GM19463 (cell line): ENCODE results near the gene TLE6.
"Not testable (repeated sequence)": the region's sequence is repeated elsewhere in the genome, so short reads cannot be mapped to it uniquely, and the experiment has no call there.

Experiments used
- ATAC-seq: cut with Tn5 transposase; IDR thresholded peaks from one replicate; pipeline ENCODE4 v1.9.1; 2021; ENCODE audit warnings: mild to moderate bottlenecking, moderate library complexity; ENCODE audit not compliant: unreplicated experiment

The TLE6 gene

GRCh38 chr19:2977001-2977745 is at the start of gene TLE6:
Gene TLE6, plus strand, starts transcription at chr19:2977564. Its CDS starts 670 bp downstream, at chr19:2978234.
- peak; percentile 98 for ATAC-seq

- ATAC-seq, result no peak
Measured at GRCh38 chr19:2933490-2933910, 43.9 kb upstream of the TLE6 start.

DNA sequence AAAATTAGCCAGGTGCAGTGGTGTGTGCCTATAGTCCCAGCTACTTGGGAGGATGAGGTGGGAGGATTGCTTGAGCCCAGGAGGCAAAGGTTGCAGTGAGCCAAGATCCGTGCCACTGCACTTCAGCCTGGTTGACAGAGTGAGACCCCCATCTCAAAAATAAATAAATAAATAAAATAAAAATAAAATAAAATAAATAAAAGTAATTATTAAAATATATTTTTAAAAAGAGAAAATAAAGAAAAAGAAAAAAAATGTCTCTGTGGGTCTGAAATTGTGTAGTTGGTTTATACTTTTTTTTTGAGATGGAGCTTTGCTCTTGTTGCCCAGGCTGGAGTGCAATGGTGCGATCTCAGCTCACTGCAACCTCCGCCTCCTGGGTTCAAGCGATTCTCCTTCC is 41.5 kb upstream of the TLE6 start:
- not testable (repeated sequence) for ATAC-seq

DNA sequence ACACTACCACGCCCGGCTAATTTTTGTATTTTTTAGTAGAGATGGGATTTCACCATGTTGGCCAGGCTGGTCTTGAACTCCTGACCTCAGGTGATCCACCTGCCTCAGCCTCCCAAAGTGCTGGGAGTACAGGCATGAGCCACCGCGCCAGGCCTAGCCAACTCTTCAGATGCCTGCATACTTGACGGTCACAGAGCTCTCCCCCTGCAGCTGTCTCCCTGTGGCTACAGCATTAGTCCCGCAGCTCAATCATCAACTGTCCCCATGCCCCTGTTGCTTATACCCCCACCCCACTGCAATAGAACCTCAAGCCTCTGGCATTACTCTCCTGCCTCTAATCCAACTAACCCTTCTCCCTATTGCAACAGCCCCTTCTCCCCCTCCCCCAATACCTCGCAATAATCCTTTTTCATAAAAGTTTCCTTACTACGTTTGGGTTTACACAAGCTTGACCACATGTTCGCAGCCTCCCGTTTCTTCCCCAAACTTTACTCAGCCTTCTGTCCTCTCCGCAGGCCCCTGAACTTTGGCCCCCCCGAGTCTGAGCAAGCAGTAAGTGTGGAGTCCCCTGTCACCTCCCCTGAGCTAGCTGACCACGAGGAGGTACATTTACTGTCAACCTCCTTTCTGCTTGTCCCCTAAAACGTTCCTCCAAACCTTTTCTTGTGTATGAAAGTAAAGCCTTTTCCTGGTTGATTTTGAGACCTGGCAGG is 34.3 kb upstream of the TLE6 start:
- ATAC-seq, result no peak

DNA sequence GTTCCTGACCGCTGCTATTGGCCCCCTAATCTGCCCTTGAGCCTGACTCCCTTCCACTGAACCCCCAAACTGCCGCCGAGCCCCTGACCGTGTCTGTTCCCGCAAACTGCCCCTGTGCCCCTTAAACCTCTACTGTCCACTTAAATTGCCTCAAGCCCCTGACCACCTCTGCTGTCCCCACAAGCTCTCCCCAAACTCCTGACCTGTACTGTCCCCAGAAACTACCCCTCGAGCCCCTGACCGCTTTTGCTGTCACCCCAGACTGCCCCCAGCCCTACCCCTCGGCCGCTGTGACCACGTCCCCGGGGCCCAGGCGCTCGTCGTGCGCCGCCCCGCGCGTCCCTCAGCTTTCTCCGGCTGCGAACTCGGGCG is 33.0 kb upstream of the TLE6 start:
- ATAC-seq, result no peak

GRCh38 chr19:2944775-2945574 is 32.4 kb upstream of the TLE6 start, which contains the start of gene ZNF77:
Gene ZNF77, minus strand, starts transcription at chr19:2944971. Its CDS starts 131 bp downstream, at chr19:2944840.
- ATAC-seq, result peak; percentile 97

- no peak for ATAC-seq
Measured at GRCh38 chr19:2945575-2946184, 31.7 kb upstream of the TLE6 start.

- no peak for ATAC-seq
Measured at GRCh38 chr19:2949939-2950285, 27.5 kb upstream of the TLE6 start.

DNA sequence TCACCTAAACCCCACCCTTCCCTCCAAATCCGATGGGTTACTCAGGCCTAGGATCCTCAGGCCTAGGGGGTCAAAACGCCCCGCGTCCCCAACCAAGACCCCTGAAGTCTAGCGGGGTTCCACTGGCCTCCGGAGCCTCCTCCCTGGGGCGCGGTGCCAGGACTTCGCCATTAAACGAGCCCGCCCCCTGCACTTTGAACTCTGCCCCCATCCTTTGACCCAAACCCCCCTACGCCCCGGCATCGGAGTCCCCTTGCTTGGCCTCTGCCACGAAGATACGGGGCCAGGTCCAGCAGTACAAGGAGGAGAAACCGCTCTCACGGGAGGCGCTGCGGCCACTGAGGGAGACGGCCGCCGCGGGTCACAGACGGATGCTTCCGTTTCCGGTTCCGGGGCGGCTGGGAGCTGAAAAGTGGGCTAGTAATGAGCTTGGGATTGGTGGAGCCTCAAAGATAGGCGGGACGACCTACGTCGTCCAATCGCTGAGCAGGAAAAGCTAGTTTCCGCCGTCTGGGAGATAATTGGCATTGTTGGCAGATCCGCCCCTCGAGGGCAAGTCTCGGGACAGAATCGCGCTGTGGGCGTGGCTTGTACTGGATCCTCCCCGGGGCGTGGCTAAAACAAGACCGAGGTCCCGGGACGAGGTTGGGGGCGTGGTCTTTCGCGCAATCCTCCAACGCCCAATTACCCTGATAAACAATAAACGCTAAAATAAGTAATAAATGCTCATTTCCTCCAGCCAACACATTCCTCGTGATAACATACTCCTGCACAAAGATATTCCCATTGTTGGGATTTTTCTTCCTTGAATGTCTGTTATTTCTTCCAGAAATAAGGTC is 26.9 kb upstream of the TLE6 start:
- ATAC-seq, result peak; percentile 93

- ATAC-seq, result no peak
Measured at GRCh38 chr19:2952953-2953481, 24.3 kb upstream of the TLE6 start.

DNA sequence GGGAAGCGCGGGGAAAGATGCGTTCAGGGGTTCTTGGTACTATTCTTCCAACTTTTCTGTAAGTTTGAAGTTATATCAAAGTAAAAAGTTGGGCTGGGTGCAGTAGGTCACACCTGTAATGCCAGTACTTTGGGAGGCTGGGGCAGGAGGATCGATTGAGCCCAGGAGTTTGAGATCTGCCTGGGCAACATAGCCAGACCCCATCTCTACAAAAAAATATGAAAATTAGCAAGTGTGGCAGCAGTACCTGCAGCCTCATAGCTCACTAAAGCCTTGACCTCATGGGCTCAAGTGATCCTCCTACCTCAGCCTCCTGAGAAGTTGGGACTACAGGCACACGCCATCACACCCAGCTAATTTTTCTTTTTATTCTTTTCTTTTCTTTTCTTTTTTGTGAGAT is 20.2 kb upstream of the TLE6 start:
- ATAC-seq, result no peak

GRCh38 chr19:2960120-2960519 is 17.2 kb upstream of the TLE6 start:
- ATAC-seq, result no peak

- ATAC-seq, result no peak
Measured at GRCh38 chr19:2962018-2962670, 15.2 kb upstream of the TLE6 start.

DNA sequence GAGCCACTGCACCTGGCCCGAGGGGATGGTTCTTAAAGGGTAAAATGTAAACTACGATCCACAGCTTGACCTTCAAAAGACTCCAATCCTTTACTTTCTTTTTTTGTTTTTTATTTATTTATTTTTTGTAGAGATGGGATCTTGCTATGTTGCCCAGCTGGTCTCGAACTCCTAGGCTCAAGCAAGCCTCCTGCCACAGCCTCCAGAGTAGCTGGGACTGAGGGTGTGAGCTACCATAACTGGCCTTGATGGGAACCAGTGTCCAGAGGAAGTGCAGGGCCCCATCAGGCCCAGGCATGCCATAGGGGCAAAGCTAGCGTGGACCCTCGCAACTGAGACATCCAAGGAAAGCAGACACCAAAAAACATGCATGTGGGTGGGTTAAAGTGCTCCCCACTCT is 14.2 kb upstream of the TLE6 start:
- ATAC-seq, result no peak

DNA sequence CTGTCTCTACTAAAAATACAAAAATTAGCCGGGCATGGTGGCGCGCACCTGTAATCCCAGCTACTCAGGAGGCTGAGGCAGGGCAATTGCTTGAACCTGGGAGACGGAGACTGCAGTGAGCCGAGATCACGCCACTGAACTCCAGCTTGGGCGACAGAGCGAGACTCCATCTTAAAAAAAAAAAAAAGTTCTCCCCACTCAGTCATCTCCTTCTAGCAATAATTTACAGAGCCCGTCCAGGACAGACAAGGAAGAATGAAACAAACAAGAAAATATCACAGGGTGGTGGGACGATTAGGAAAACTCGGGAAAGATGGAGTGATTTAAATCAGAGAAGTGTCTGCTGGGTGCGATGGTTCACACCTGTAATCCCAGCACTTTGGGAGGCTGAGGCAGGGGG is 13.7 kb upstream of the TLE6 start:
- ATAC-seq, result not testable (repeated sequence)

GRCh38 chr19:2964874-2965273 is 12.5 kb upstream of the TLE6 start:
- no peak for ATAC-seq

DNA sequence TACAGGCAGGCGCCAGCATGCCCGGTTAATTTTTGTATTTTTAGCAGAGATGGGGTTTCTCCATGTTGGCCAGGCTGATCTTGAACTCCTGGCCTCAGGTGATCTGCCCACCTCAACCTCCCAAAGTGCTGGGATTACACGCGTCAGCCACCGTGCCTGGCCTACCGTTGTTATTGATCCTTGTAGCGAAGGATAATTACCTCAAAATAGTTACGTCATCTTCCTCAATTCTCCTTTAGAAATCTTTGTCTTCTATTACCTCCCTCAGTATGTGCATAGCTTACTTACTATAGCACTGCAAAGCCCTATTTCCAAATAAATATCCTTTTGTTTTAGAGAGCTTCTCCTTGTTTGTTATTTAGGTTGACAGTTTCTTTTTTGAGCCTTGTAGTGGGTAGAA is 9.4 kb upstream of the TLE6 start:
- ATAC-seq, result no peak

- no peak for ATAC-seq
Measured at GRCh38 chr19:2969104-2969504, 8.3 kb upstream of the TLE6 start.

DNA sequence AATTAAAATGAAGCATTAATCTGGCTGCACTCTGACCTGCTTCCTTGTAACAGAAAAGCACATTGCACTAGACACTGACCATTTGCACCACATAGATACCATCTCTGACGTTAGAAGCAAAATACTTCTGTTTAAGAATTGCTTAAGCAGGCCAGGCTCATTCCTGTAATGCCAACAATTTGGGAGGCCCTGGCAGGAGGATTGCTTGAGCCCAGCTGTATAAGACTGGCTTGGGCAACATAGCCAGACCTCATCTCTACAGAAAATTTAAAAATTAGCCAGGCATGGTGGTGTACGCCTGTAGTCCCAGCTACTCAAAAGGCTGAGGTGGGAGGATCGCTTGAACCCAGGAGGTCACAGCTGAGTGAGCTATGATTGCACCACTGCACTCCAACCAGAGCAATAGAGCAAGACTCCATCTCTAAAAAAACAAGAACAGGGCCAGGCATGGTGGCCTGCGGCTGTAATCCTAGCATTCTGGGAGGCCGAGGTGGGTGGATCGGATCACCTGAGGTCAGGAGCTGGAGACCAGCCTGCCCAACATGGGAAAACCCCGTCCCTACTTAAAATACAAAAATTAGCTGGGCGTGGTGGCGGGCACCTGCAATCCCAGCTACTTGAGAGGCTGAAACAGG is 7.0 kb upstream of the TLE6 start:
- ATAC-seq, result no peak
